NCI-H187 treated with DMSO at 0.1 percent for 48 hours (cell line): ENCODE data around the gene SOX1.

Source experiments
- DNase-seq: peaks from one replicate; lab custom pipeline; 2025; lab: John Stamatoyannopoulos, UW

SOX1 gene

DNA sequence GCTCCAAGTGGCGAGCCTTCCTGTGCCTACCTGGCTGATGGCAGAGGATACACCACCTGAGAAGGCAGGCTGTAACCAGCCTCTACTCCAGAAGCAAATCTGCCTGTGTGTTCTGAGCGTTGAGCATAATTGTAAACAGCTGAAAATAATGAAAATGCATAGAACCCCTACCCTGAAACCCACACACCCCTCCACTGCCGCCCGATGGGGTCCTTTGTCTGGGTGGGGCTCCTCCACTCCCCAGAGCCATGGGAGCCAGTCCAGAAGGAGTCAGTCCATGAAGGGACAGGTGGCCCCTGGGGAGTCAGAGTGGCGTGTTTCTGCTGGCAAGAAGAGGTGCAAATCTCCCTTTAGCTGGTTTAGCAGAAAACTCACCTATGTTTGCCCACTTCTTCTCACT is 8.0 kb upstream of the SOX1 start:
- DNase-seq: no peak

GRCh38 chr13:112059457-112060281 is 7.3 kb upstream of the SOX1 start:
- no peak for DNase-seq

DNA sequence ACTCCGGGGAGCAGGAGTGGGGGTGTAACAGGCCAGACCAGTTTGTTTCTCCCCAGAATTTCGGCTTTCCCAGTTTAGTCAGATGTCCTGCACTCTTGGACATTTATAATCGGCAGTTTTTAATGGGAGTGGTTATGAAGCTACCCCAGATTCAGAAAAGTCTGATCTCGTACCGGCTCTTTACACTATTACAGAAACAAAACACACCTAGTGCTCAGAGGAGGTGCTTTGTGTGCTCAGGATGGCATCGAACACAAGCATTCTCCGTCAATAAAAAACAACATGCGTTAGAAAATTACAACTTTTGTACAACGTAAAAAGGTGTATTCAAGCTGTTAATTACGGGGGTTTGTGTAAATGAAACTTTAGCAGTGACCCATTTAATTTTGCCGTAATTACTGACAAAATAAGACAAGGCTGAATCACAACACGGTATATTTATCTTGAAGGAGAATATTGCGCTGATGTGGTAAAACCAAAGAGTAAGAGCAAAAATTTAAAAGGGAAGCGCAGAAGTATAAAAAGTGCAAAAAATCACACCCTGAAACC is 6.6 kb upstream of the SOX1 start:
- DNase-seq: no peak

GRCh38 chr13:112060899-112061366 is 6.0 kb upstream of the SOX1 start:
- no peak for DNase-seq

GRCh38 chr13:112061367-112062061 is 5.4 kb upstream of the SOX1 start:
- DNase-seq: no peak

- no peak for DNase-seq
These were observed 4.8 kb upstream of the SOX1 start for GRCh38 chr13:112062072-112062567.

GRCh38 chr13:112062571-112063570 is 4.1 kb upstream of the SOX1 start:
- DNase-seq: no peak

DNA sequence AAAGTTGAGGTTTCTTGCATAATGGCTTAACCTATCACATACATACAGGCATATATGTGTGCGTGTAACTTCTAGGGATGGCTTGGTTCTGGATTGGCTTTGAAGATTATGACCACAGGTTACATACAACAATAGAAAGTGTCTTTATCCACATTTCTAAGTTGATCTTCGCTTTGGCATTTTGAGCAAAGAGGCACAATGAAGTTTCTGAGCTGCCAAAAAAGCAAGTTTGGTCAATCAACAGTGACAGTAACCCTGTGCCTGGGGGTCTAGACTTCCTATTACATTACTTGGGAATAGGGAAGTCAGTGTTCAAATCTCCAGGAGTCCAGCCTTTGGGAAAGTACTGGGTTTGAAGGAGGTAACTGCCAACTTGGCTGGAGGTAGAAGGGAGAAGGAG is 3.1 kb upstream of the SOX1 start:
- DNase-seq: no peak

DNA sequence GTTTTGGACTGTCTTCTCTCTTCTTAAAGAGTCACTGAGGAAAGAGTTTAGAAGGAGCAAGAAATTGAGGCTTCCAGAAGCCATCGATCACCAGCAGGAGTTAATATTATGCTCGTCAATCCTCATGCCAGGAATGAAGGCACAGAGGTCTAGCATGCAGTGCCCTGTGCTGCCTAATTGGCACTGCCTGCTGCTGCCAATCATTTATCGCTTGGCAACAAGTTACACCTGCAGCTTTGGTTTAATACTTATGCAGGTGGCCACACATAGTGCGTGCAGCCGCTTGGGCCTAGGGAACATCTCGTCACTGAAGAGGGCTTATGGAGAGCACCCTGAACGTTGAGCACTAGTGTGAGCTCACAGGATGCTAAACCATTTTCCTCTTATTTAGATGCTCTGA is 2.7 kb upstream of the SOX1 start:
- DNase-seq: peak; percentile 76

- no peak for DNase-seq
These were observed 1.5 kb upstream of the SOX1 start for GRCh38 chr13:112065521-112065866.

DNA sequence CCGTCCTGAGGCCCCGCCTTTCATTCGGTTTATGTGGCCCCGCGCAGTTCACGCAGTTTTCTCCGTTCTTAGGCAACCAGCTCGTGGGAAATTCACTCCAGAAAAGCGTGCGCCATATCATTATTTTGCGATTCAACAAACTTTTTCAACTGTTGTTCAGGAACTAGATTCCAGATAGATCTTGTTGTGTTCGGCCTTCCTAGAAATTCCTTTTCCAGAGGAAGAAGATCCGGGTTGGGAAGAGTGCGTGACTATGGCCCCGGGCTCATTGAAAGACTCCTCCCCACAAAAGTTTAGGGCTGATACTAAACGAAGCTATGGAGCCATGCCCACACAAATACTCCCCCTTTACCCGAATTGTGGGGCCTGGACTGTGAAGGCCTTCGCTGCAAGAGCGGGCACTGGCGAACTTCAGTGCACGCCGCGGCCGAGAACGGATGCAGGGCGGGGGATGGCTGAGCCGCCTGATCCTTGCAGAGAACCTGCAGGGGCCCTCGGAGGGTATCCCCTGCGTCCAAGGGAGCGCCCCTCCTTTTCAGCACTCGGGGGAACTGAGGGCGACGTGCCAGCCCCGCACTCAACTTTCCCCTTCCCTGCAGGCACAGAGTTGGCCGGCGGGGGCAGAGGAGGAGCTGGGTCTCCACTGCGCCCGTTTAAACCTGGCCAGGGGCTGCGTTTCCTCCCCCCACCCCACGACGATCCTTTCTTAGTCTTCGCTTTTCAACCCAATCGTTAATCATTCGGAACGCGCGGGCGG is 904 bp upstream of the SOX1 start:
- no peak for DNase-seq

DNA sequence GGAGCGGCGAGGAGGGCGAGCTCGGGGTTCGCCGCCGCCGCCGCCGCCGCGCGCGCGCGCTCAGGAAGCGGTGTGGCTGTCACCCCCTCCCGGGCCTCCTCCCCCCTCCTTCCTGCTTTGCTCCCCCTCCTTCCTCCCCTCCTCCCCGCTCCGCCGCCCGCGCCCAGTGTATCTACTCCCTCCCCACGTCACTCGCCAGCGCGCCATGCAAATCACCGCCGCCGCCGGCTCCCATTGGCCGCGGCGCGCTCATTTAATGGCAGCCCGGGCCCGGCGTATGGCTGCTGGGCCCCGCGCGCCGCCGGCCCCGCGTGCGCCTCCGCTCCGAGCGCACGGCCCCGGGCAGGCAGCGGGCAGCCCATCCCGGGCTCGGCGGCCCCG is 335 bp upstream of the SOX1 start:
- DNase-seq: peak; percentile 96

DNA sequence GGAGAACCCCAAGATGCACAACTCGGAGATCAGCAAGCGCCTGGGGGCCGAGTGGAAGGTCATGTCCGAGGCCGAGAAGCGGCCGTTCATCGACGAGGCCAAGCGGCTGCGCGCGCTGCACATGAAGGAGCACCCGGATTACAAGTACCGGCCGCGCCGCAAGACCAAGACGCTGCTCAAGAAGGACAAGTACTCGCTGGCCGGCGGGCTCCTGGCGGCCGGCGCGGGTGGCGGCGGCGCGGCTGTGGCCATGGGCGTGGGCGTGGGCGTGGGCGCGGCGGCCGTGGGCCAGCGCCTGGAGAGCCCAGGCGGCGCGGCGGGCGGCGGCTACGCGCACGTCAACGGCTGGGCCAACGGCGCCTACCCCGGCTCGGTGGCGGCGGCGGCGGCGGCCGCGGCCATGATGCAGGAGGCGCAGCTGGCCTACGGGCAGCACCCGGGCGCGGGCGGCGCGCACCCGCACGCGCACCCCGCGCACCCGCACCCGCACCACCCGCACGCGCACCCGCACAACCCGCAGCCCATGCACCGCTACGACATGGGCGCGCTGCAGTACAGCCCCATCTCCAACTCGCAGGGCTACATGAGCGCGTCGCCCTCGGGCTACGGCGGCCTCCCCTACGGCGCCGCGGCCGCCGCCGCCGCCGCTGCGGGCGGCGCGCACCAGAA is 1.1 kb downstream of the SOX1 start:
- DNase-seq: no peak

GRCh38 chr13:112068540-112069060 is 1.7 kb downstream of the SOX1 start:
- no peak for DNase-seq

- DNase-seq: no peak
These were observed 2.3 kb downstream of the SOX1 start for GRCh38 chr13:112069061-112069844.

DNA sequence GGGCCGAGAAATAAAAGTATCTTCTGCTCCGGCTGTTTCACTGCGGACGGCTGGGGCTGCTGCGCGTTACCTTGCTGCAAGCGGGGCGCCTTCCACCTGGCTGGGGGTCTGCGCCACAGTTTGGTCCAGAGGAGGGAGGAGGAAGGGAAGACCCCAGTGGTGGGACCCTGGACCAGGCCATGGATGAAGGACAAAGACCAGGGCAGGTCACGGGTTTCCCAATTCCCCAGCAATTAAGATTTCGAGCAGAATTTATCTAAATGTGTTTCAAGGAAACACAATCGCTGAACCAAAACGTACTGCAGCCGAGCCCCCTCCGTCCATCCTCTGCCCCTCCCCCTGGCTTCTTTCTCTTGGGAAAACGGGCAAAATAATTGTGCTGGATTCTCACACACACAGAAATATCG is 2.9 kb downstream of the SOX1 start:
- DNase-seq: no peak

- no peak for DNase-seq
These were observed 4.3 kb downstream of the SOX1 start for GRCh38 chr13:112071102-112071722.

- no peak for DNase-seq
These were observed 5.0 kb downstream of the SOX1 start for GRCh38 chr13:112071723-112072533.
